K562 (cell line): ENCODE measurements around the gene DAO. TPM values are rescaled to one million over a fixed set of nuclear protein-coding genes. Genes with fewer than 3 reads are reported as not detected.

Experiments used
- ARID3B ChIP-seq: fragments of 250-450 bp; sonication (Bioruptor Pico); IDR thresholded peaks from 2 replicates; pipeline ENCODE4 v1.4.0; 2020; ENCODE audit warnings: borderline replicate concordance
- CBX5 ChIP-seq: IDR thresholded peaks from 2 replicates; pipeline ENCODE4 v1.6.1; 2014; ENCODE audit warnings: low read depth, borderline replicate concordance
- EHMT2 ChIP-seq: fragments of 450-650 bp; IDR thresholded peaks from 2 replicates; pipeline ENCODE4 v1.6.1; 2018; ENCODE audit warnings: antibody characterized with exemption
- KLF6 ChIP-seq: fragments of 250-450 bp; sonication (Bioruptor Pico); IDR thresholded peaks from 2 replicates; pipeline ENCODE4 v1.4.0; 2020; ENCODE audit warnings: mild to moderate bottlenecking, moderate library complexity, borderline replicate concordance
- SMAD3 ChIP-seq: fragments of 450-650 bp; formaldehyde crosslinking; conservative IDR thresholded peaks from 2 replicates; pipeline ENCODE4 v1.4.0; 2020; ENCODE audit warnings: mild to moderate bottlenecking
- SMAD4 ChIP-seq: fragments of 250-450 bp; sonication (Bioruptor Pico); conservative IDR thresholded peaks from 2 replicates; pipeline ENCODE4 v1.8.0; 2021; ENCODE audit warnings: inconsistent platforms, mild to moderate bottlenecking, moderate library complexity
- SREBF2 ChIP-seq: sonication (generic); formaldehyde crosslinking; IDR thresholded peaks from 2 replicates; pipeline ENCODE4 v1.4.0; 2020; ENCODE audit warnings: mild to moderate bottlenecking, missing genetic modification reagents
- TCF7L2 ChIP-seq: fragments of 150-350 bp; IDR thresholded peaks from 2 replicates; pipeline ENCODE4 v1.6.1; 2016; ENCODE audit warnings: low read depth, mild to moderate bottlenecking, low read length, moderate library complexity
- TOE1 ChIP-seq, 2 experiments: fragments of 450-650 bp in 1 of 2; sonication (generic) in 1 of 2; formaldehyde crosslinking in 1 of 2; IDR thresholded peaks; 2 replicates each; pipeline versions ENCODE4 v1.7.1 to v1.8.0; 2016 to 2022; ENCODE audit warnings: borderline replicate concordance in 2 of 2, mild to moderate bottlenecking in 2 of 2, antibody characterized with exemption in 1 of 2, inconsistent platforms in 1 of 2, low read depth in 1 of 2, missing genetic modification reagents in 1 of 2, moderate library complexity in 1 of 2
- TRIM24 ChIP-seq, 2 experiments: fragments of 450-650 bp; IDR thresholded peaks; 2 replicates each; pipeline ENCODE4 v1.6.1; 2016
- YY1 ChIP-seq, 3 experiments: IDR thresholded peaks; 2 replicates each; pipeline ENCODE4 v1.6.1; 2011; ENCODE audit warnings: low read length in 2 of 3, mild to moderate bottlenecking in 2 of 3, moderate library complexity in 2 of 3, borderline replicate concordance in 1 of 3, control low read depth in 1 of 3, low read depth in 1 of 3; ENCODE audit not compliant: insufficient read depth in 3 of 3, insufficient replicate concordance in 2 of 3, control insufficient read depth in 1 of 3, insufficient read length in 1 of 3; ENCODE audit errors: extremely low read depth in 1 of 3
- ZBTB2 ChIP-seq: fragments of 450-650 bp; IDR thresholded peaks from 2 replicates; pipeline ENCODE4 v1.6.1; 2016; ENCODE audit warnings: antibody characterized with exemption
- ZNF146 ChIP-seq: IDR thresholded peaks from one replicate; pipeline ENCODE4 v1.6.1; 2018; ENCODE audit warnings: missing compliant biosample characterization; ENCODE audit not compliant: unreplicated experiment
- ZNF165 ChIP-seq: fragments of 250-450 bp; sonication (Bioruptor Pico); IDR thresholded peaks from 2 replicates; pipeline ENCODE4 v1.4.0; 2020; ENCODE audit warnings: borderline replicate concordance
- ZNF224 ChIP-seq: sonication (generic); formaldehyde crosslinking; IDR thresholded peaks from 2 replicates; pipeline ENCODE4 v1.8.0; 2022; ENCODE audit warnings: mild to moderate bottlenecking, missing genetic modification reagents
- ZNF263 ChIP-seq: sonication (generic); formaldehyde crosslinking; IDR thresholded peaks from 2 replicates; pipeline ENCODE4 v1.8.0; 2022; ENCODE audit warnings: mild to moderate bottlenecking, missing genetic modification reagents, borderline replicate concordance
- ZNF408 ChIP-seq: fragments of 250-450 bp; sonication (Bioruptor Pico); IDR thresholded peaks from 2 replicates; pipeline ENCODE4 v1.4.0; 2020; ENCODE audit warnings: low read depth, mild to moderate bottlenecking, moderate library complexity
- ZNF511 ChIP-seq: sonication (generic); formaldehyde crosslinking; IDR thresholded peaks from 2 replicates; pipeline ENCODE4 v1.8.0; 2022; ENCODE audit warnings: mild to moderate bottlenecking, missing genetic modification reagents
- ZNF589 ChIP-seq: fragments of 200-800 bp; sonication (Bioruptor generic); IDR thresholded peaks from 2 replicates; pipeline ENCODE4 v1.6.1; 2016; ENCODE audit warnings: low read depth, missing genetic modification characterization, missing compliant biosample characterization
- polyA plus RNA-seq, 8 experiments: library from polyadenylated mRNA; depleted of rRNA in 4 of 8; stranded (reverse) in 5 of 8; unstranded in 3 of 8; fragments of >200 nt; fragmentation: Nextera tagmentation in 2 of 8; fragmentation: Illumina TruSeq in 1 of 8; extraction: Ambion mirVana in 2 of 8; extraction: Trizol in 1 of 8; gene quantifications; 2 replicates each; pipeline versions ENCODE4 v1.2.1 to v1.2.3, GENCODE V29; 2011 to 2014; ENCODE audit warnings: inconsistent platforms in 1 of 8, missing spikeins in 1 of 8
- total RNA-seq, 7 experiments: library from RNA; depleted of rRNA in 6 of 7; stranded (reverse); fragments of >200 nt in 6 of 7; fragmentation: Illumina TruSeq in 2 of 7; extraction: Trizol in 2 of 7; gene quantifications; 2 replicates each; pipeline versions ENCODE4 v1.2.1 to v1.2.3, GENCODE V29; 2011 to 2021; ENCODE audit warnings: low replicate concordance in 1 of 7
- TF ChIP-seq, protein P1 (sequence below): sonication (generic); formaldehyde crosslinking; IDR thresholded peaks from 2 replicates; pipeline ENCODE4 v1.8.0; 2022; ENCODE audit warnings: missing genetic modification reagents, mild to moderate bottlenecking, borderline replicate concordance
- TF ChIP-seq, protein P2 (sequence below): fragments of 450-650 bp; IDR thresholded peaks from 2 replicates; pipeline ENCODE4 v1.6.1; 2016; ENCODE audit warnings: missing biosample characterization, missing genetic modification characterization

DAO gene
- total and polyA plus RNA-seq, 9 of the 15 experiments (the other 6 are each of a cell fraction or from before 2014, with no cell fraction given), result not detected

DNA sequence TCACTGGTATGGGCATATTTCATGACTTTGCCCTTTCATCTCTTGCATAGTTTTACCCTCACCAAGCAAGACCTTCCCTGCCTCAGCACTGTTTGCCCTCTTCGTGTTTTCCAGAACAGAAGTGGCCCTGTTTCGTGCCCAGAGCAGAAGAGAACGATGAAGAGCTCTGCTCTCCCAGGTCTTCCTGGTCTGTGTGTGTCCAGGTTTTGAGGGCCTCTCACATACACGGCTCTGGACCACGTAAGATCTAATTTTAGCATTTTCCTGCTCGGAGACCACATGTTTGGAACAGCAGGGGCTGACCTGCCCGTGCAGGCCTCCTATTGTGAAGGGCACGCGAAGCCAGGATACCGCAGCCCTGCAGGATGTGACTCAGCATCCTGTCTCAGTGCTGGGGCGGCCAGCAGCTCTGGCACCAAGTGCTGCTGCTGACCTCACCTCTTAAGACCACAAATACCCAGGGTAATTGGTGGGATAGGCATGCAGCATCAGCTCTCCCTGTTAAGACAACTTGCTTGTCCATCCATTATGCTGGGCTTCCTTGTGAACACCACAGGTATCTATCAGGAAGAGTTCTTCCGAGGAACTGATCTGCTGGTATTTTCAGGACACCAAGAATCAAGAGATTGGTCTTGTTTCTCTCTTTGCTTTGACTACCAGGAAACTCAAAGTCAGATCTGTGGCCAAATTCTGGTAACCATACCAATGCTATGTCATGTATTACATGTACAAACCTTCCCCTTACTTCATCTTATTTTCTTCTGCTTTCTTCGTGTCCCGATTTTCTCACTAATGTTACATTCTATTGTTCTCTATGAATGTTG lies 41.5 kb upstream of the DAO start (continued):
- TF ChIP-seq ZNF224 (CRISPR knock-in tag) (no peak), ZNF146 (CRISPR knock-in tag) (no peak), ZNF589 (CRISPR knock-in tag) (peak; percentile 99), TRIM24 (IDR thresholded peaks at IDR 0.05) (peak; percentile 9 to 54; a peak in 1 of 4 replicates), KLF6 (CRISPR knock-in tag) (no peak), ZBTB2 (peak; percentile 70; the same call in 1 of the 2 replicates), ZNF165 (CRISPR knock-in tag) (no peak), TCF7L2 (no peak), YY1 (IDR thresholded peaks at IDR 0.05; ENCODE audit: borderline replicate concordance in 1 of 3, control insufficient read depth in 1 of 3, extremely low read depth in 1 of 3, insufficient read depth in 3 of 3, insufficient read length in 1 of 3, insufficient replicate concordance in 2 of 3, low read depth in 1 of 3, low read length in 2 of 3) (peak in 1 of 3 experiments; percentile 15), EHMT2 (no peak), ZNF408 (CRISPR knock-in tag) (no peak), SREBF2 (no peak), SMAD3 (no peak), ZNF511 (no peak), ZNF263 (no peak), CBX5 (0 out of 2 replicates have a peak, but pooled peaks have one; percentile 73), TOE1 (IDR thresholded peaks at IDR 0.05; ENCODE audit: borderline replicate concordance) (no peak), TOE1 (CRISPR knock-in tag; IDR thresholded peaks at IDR 0.05; ENCODE audit: borderline replicate concordance, low read depth) (no peak), ARID3B (CRISPR knock-in tag) (no peak), SMAD4 (peak; percentile 93)
- TF ChIP-seq, protein P1, sequence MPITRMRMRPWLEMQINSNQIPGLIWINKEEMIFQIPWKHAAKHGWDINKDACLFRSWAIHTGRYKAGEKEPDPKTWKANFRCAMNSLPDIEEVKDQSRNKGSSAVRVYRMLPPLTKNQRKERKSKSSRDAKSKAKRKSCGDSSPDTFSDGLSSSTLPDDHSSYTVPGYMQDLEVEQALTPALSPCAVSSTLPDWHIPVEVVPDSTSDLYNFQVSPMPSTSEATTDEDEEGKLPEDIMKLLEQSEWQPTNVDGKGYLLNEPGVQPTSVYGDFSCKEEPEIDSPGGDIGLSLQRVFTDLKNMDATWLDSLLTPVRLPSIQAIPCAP, result no peak
- TF ChIP-seq, protein P2, sequence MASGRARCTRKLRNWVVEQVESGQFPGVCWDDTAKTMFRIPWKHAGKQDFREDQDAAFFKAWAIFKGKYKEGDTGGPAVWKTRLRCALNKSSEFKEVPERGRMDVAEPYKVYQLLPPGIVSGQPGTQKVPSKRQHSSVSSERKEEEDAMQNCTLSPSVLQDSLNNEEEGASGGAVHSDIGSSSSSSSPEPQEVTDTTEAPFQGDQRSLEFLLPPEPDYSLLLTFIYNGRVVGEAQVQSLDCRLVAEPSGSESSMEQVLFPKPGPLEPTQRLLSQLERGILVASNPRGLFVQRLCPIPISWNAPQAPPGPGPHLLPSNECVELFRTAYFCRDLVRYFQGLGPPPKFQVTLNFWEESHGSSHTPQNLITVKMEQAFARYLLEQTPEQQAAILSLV, result no peak
